Motor neuron (in vitro differentiated cells): ENCODE measurements around the gene SPAST. TPM values are rescaled to one million over a fixed set of nuclear protein-coding genes. Genes with fewer than 3 reads are reported as not detected.

Experiments
- ATAC-seq, 8 experiments: fragments of 200-7000 bp; cut with Tn5 transposase; replicated peaks in 6 of 8; 2 replicates each; pipeline ENCODE4 v1.8.0; 2021; ENCODE audit warnings: mild to moderate bottlenecking in 8 of 8, moderate library complexity in 8 of 8
- H3K27ac ChIP-seq, 2 donors: fragments of 250-450 bp; sonication (Bioruptor Pico); 2 replicates each; pipeline ENCODE4 v1.9.0; 2021; ENCODE audit warnings: antibody characterized with exemption in 2 of 2, mild to moderate bottlenecking in 2 of 2, moderate library complexity in 1 of 2
- H3K4me1 ChIP-seq, 2 donors: fragments of 250-450 bp; sonication (Bioruptor Pico); replicated peaks in 1 of 2; 2 replicates each; pipeline ENCODE4 v1.6.1; 2021; ENCODE audit warnings: antibody characterized with exemption in 2 of 2, mild to moderate bottlenecking in 2 of 2, moderate library complexity in 1 of 2
- H3K4me3 ChIP-seq, 5 donors: fragments of 250-450 bp; sonication (Bioruptor Pico); 2 replicates each; pipeline ENCODE4 v1.9.0; 2021; ENCODE audit warnings: antibody characterized with exemption in 5 of 5, mild to moderate bottlenecking in 5 of 5, moderate library complexity in 4 of 5
- WGBS, 10 experiments: fragments of 450-650 bp; shearing (Covaris generic); methylation state at CpG; one replicate each; pipeline ENCODE4 v1.0.0; 2022; 5-methylcytosine and 5-hydroxymethylcytosine counted together
- in situ Hi-C, 9 experiments: fragments of 400-800 bp; cut with MboI; loops; one replicate each; pipeline ENCODE4 v1.15.0; 2021; ENCODE audit warnings: low sequenced_read_pairs in 9 of 9, low pct_unique_long_range_greater_than_20kb in 2 of 9; ENCODE audit not compliant: unreplicated experiment in 9 of 9
- total RNA-seq, 8 experiments: library from RNA; unstranded; fragments of 300-600 nt; gene quantifications; 2 replicates each; pipeline versions ENCODE4 v1.2.3 to v1.2.4, GENCODE V29; 2022

SPAST gene
- total RNA-seq, 8 experiments from 2014 or later: 14.2 to 51.8 (median 40.7) TPM

DNA sequence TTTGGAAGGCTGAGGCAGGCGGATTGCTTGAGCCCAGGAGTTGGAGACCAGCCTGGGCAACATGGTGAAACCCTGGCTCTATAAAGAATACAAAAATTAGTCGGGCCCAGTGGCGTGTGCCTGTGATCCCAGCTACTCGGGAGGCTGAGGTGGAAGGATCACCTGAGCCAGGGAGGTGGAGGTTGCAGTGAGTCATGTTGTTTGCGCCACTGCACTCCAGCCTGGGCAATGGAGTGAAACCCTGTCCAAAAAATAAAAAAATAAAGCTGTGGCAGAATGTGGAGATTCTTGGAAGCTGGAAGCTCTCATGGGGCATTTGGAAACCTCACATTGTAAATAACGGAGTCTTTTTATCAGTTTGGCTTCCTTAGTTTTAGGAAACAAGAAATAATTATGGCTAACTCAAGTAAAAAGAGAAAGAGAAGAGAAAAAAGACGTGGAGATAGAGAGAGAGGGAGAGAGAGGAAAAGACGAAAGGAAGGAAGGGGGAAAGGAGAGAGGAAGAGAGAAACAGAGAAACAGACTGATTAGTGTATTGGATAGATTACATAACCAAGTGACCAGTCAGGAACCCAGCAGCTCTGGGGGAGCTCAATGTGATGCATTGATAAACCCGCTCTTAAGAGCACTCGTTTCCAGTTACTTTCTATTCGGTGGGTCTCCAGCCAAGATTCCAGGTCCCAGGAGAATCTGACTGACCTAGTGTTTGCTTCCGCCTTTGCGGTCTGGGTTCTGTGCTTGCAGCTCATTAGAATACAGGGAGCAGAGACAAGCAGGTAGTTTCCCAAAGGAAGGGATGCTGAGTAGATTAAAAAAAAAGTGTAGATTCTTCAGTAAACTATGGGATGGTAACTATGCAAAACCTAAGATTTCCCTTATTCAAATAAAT lies 1.1 kb upstream of the SPAST start:
- H3K4me3 ChIP-seq: peak overlapping the region; percentile 47 to 94 (median 71)
- WGBS, 10 experiments: 26 to 70% (median 53%) methylated on average over 7 to 13 of the region's 13 CpGs
- H3K27ac ChIP-seq: no peak overlapping the region
- peaks cover 5 to 11% of the 10 kb centered on the region in 2 donors for H3K4me1 ChIP-seq
- no peak for ATAC-seq
- in situ Hi-C loops: no loop called here

DNA sequence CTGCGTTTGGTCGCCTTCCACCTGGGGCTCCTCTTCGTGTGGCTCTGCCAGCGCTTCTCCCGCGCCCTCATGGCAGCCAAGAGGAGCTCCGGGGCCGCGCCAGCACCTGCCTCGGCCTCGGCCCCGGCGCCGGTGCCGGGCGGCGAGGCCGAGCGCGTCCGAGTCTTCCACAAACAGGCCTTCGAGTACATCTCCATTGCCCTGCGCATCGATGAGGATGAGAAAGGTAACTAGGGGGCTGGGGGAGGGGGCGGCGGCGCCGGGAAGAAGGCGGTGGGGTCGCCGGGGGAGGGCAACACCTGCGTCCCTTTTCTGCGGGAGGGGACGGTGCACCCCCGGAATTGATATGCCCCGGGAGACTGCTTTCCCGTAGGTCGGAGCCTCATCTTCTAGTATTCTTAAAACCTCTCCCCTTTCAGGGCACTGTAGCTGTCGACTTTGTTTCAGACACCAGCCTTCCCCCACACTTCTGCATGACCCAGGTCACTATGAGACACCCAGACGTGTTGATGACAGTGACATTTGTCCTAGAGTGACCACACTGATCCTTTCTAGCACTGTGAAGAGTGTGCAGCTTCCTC lies 755 bp downstream of the SPAST start:
- Histone ChIP-seq H3K27ac (peak overlapping the region; percentile 79 to 84), H3K4me3 (peak overlapping the region; percentile 66 to 94 (median 77)), H3K4me1 (peaks cover 5 to 11% of the 10 kb centered on the region in 2 donors)
- in situ Hi-C loops: no loop called here
- WGBS, 10 experiments: 0 to 2% (median 0%) methylated on average over 1 to 9 of the region's 40 CpGs; no CpG with 5 or more reads in 6 of the 10 experiments
- no peak for ATAC-seq

DNA sequence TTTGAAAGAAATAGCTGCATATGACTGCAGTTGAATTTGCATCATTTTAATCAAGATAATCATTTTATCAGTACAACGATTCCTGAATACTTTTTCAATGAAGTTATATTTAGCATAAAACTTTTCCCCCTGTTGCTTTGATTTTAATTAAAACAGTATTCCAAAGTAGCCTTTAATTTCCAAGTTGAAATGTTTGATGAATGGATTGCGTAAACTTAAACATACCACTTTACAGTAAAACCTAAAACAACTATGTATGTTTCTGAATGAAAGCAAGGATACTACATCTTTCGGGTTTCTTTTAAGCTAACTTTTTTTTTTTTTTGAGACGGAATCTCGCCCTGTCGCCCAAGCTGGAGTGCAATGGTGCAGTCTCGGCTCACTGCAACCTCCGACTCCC lies 1.4 kb downstream of the SPAST start:
- Histone ChIP-seq H3K4me3 (peak overlapping the region; percentile 66 to 94 (median 77)), H3K4me1 (peaks cover 5 to 11% of the 10 kb centered on the region in 2 donors), H3K27ac (peak overlapping the region in 1 of 2 donors; percentile 84)
- in situ Hi-C loops: no loop called here
- no peak for ATAC-seq
- 40 to 85% (median 66%) methylated on average over 1 to 8 of the region's 8 CpGs for WGBS, 10 experiments

DNA sequence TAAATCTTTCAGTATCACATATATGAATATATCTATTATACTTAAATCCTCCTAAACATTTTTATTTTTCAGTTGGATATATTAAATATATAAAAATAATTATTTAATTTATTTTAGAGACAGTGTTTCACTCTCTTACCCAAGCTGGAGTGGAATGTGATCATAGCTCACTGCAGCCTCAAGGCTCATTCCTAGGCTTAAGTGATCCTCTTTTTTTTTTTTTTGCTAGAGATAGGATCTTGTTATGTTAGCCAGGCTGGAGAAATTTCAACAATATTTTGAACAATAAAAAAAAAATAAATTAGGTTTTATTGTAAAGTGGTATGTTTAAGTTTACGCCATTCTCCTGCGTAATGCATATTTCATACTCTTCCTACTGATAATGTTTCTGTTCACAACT lies 4.2 kb downstream of the SPAST start:
- Histone ChIP-seq H3K4me3 (no peak overlapping the region), H3K27ac (no peak overlapping the region), H3K4me1 (peaks cover 5 to 7% of the 10 kb centered on the region in 2 donors)
- no peak for ATAC-seq
- WGBS, 10 experiments: 92 to 100% (median 100%) methylated on average over 2 of the region's 2 CpGs; no CpG with 5 or more reads in 2 of the 10 experiments
- in situ Hi-C loops: no loop called here

DNA sequence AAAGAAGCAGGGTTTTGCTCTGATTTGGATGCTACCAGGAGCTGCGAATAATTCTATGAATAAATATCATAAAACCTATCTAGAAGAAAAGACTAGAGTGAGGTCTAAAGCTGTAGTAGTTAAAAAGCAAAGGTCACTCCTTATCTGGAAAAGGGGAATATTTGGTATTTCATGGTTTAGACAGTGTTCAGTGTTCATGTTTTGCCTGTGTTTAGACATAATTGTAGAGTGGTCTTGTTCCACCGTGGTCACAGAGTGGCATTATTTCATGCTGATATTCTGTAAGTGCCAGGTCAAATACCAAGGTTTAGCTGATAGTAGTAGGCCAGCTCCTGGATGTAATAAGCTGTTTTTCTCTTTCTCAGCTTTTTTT lies 10.8 kb downstream of the SPAST start:
- in situ Hi-C loops: no loop called here
- 90 to 100% (median 100%) methylated on average over 1 to 2 of the region's 2 CpGs; no CpG with 5 or more reads in 3 of the 10 experiments for WGBS, 10 experiments
- no peak overlapping the region for H3K27ac ChIP-seq

DNA sequence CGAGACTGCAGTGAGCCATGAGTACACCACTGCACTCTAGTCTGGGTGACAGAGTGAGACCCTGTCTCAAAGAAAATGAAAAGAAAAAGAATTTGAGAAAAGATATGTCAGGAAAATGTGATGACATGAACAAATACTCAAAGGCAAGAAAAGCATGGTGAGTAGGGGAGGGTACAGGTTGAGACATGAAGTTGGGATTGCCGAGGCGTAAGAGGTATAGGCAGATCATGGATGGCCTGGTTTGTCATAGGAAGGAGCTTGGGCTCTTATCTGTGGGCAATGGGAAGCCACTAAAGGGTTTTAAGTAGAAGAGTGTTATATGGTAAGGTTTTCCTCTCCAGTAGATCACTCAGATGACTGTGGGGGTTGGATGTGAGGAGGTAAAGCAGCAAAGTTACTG lies 32.3 kb downstream of the SPAST start:
- 50 to 100% (median 96%) methylated on average over 2 to 3 of the region's 3 CpGs; no CpG with 5 or more reads in 1 of the 10 experiments for WGBS, 10 experiments
- in situ Hi-C loops: no loop called here
- ATAC-seq: no peak
- Histone ChIP-seq H3K4me1 (no peaks in the 10 kb centered on the region), H3K27ac (no peak overlapping the region), H3K4me3 (no peak overlapping the region)

More for the DNA sequence above, 10.8 kb downstream of the SPAST start:
- Histone ChIP-seq H3K4me3 (no peak overlapping the region), H3K4me1 (no peaks in the 10 kb centered on the region)
- no peak for ATAC-seq

DNA sequence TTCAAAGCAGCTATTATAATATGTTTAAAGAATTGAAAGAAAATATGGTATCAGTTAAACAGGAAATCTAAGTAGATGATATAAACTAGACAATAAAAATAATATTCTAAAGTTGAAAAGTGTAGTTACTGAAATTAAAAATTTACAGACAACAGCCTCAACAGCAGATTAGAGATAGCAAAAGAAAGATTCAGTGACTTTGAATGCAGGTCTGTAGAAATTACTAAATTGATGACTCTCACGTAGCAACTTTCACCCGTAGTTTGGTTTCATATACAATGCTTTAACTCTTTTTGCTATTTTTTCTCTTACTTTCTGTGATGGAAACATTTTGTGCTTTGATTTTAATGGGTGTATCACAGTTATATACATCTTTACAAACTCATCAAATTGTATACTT lies 44.8 kb downstream of the SPAST start:
- in situ Hi-C loops: no loop called here
- Histone ChIP-seq H3K4me1 (no peaks in the 10 kb centered on the region), H3K27ac (no peak overlapping the region), H3K4me3 (no peak overlapping the region)
- no peak for ATAC-seq
- WGBS, 10 experiments: 78 to 100% (median 92%) methylated on average over 1 to 2 of the region's 2 CpGs; no CpG with 5 or more reads in 3 of the 10 experiments

DNA sequence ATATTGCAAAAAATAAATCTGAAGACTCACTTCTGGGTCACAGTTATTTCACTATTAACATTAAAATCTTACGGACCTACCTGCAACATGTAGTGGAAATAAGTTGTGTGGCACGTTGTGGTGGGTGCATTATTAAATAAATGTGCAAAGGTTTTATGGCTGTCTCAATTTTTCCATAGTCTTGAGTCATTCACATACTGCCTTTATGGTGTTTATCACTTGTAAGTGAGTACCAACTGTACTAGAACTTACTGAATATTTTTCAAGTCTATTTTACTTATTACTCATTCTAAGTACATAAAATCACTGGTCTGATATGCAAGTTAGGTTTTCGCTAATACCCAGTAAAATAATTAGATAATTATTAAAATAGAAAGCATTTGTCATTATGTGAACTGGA lies 54.7 kb downstream of the SPAST start:
- no peak overlapping the region for H3K4me3 ChIP-seq
- ATAC-seq: no peak
- H3K4me1 ChIP-seq: no peaks in the 10 kb centered on the region
- WGBS, 10 experiments: 87 to 100% (median 95%) methylated on average over 1 to 3 of the region's 3 CpGs; no CpG with 5 or more reads in 2 of the 10 experiments
- H3K27ac ChIP-seq: no peak overlapping the region
- in situ Hi-C loops: no loop called here

DNA sequence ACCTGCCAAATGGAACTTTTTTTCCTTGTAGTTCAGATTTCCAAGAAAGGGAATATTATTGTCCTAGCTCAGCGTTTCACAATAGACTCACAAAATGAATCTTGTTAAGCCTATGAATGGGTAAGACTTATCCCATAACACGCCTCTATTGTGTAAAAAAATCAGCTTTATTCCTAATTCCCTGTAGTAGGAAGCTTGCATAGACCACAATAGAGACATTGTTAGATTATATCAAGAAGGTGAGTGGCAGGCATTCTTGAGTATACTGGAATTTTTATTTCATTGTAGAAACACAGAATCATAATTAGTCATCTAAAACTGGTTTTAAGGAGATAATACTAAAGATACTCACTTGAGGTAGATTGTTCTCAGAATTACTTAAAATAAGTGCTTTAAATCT lies 55.8 kb downstream of the SPAST start:
- Histone ChIP-seq H3K4me1 (no peaks in the 10 kb centered on the region), H3K4me3 (no peak overlapping the region), H3K27ac (no peak overlapping the region)
- in situ Hi-C loops: no loop called here
- WGBS, 10 experiments: 83 to 100% (median 100%) methylated on average over 1 to 2 of the region's 2 CpGs; no CpG with 5 or more reads in 1 of the 10 experiments
- no peak for ATAC-seq

DNA sequence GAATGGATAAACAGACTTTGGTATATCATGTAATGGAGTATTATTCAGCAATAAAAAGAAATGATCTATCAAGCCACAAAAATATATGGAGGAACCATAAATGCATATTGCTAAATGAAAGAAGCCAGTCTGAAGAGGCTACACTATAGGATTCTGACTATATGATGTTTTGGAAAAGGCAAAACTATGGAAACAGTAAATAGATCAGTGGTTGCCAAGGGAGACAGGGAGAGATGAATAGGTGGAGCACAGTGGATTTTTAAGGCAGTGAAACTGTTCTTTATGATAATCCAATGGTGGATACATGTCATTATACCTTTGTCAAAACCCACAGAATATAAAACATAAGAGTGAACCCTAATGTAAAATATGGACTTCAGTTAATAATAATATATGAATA lies 61.3 kb downstream of the SPAST start:
- no peak overlapping the region for H3K4me3 ChIP-seq
- in situ Hi-C loops: no loop called here
- H3K27ac ChIP-seq: no peak overlapping the region
- no peaks in the 10 kb centered on the region for H3K4me1 ChIP-seq
- ATAC-seq: no peak

DNA sequence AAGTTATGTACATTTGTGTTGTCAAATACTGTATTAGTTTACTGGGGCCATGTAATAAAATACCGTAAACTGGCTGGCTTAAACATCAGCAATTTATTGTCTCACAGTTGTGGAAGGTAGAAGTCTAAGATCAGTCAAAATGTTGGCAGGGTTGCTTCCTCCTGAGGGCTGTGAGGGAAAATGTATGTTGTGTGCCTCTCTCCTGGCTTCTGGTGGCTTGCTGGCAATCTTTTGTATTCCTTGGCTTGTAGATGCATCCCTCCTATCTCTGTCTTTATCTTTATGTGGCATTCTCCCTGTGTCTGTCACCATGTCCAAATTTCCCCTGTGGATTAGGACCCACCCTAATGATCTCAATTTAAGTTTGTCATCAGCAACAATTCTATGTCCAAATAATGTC lies 65.3 kb downstream of the SPAST start:
- H3K4me1 ChIP-seq: no peaks in the 10 kb centered on the region
- in situ Hi-C loops: no loop called here
- no peak for ATAC-seq
- H3K27ac ChIP-seq: no peak overlapping the region
- no peak overlapping the region for H3K4me3 ChIP-seq
- WGBS, 10 experiments: 100% methylated on average over 1 of the region's 1 CpG; no CpG with 5 or more reads in 1 of the 10 experiments

DNA sequence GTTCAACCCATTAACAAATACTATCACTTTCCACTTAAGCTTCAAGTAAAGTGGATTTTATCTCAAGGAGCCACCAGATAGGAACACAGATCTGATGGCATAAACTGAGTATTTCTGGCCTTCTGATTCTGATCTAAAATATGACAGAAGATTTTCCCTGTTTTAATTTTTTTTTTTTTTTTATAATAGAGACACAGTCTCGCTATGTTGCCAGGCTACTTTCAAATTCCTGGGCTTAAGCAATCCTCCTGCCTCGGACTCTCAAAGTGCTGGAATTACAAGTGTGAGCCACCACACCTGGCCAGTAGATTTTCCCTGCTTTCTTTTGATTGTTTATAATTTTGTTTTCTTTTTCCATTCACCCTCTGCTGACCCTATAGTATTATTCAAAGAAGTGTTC lies 65.7 kb downstream of the SPAST start:
- WGBS, 10 experiments: 90 to 100% (median 95%) methylated on average over 2 of the region's 2 CpGs; no CpG with 5 or more reads in 6 of the 10 experiments
- Histone ChIP-seq H3K4me3 (no peak overlapping the region), H3K4me1 (no peaks in the 10 kb centered on the region), H3K27ac (no peak overlapping the region)
- no peak for ATAC-seq
- in situ Hi-C loops: no loop called here

DNA sequence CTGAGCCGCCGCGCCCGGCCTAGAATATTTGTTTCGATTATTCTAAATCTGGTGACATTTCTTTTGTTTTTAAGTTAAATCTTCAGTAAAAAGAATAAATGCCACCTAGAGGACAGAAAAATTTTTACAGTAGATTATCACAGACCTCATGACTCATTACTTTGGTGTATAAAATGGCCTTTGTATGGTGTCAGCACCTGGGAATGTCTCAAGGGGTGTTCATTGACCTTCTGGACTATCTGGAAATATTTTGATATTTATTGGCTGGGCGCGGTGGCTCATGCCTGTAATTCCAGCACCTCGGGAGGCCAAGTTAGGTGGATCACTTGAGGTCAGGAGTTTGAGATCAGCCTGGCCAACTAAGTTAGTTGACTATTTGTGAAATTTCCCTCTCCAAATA lies 72.1 kb downstream of the SPAST start:
- Histone ChIP-seq H3K27ac (no peak overlapping the region), H3K4me1 (no peaks in the 10 kb centered on the region), H3K4me3 (no peak overlapping the region)
- WGBS, 10 experiments: 80 to 100% (median 94%) methylated on average over 1 to 4 of the region's 8 CpGs; no CpG with 5 or more reads in 2 of the 10 experiments
- ATAC-seq: peak in 3 of 8 experiments; percentile 61 to 80 (median 73)
- in situ Hi-C loops: no loop called here
